Left ventricle myocardium inferior (tissue), 1 donor: Measurements from ENCODE around the gene CAMK2G. TPM values are rescaled to one million over a fixed set of nuclear protein-coding genes. Genes with fewer than 3 reads are reported as not detected.

Source experiments
- DNase-seq: peaks from one replicate; pipeline ENCODE4 v3.0.0-alpha.2; 2020
- H3K27ac ChIP-seq: fragments of 200-600 bp; replicated peaks from 2 replicates; pipeline ENCODE4 v1.8.0; 2021
- H3K27me3 ChIP-seq: fragments of 200-600 bp; 2 replicates; pipeline ENCODE4 v1.8.0; 2021; ENCODE audit warnings: low read depth
- H3K36me3 ChIP-seq: fragments of 200-600 bp; 2 replicates; pipeline ENCODE4 v1.8.0; 2021
- H3K4me1 ChIP-seq: fragments of 200-600 bp; 2 replicates; pipeline ENCODE4 v1.8.0; 2021
- H3K4me3 ChIP-seq: fragments of 200-600 bp; 2 replicates; pipeline ENCODE4 v1.8.0; 2021; ENCODE audit warnings: mild to moderate bottlenecking, moderate library complexity
- H3K9me3 ChIP-seq: fragments of 200-600 bp; replicated peaks from 2 replicates; pipeline ENCODE4 v1.8.0; 2021
- intact Hi-C: fragments of 100-400 bp; cut with micrococcal nuclease; formaldehyde crosslinking; loops from one replicate; pipeline ENCODE4 v1.11.0; 2022
- total RNA-seq: library from RNA; stranded (reverse); fragmentation: NEBNext Ultra II Directional; extraction: Animal tissue kit (Norgen Biotek cat#: 25700); gene quantifications from one replicate; pipeline ENCODE4 v1.2.1, GENCODE V29; 2021
- TF ChIP-seq, protein P1 (sequence below): fragments of 200-600 bp; IDR thresholded peaks from 2 replicates; pipeline ENCODE4 v1.8.0; 2021; ENCODE audit warnings: antibody characterized with exemption, mild to moderate bottlenecking, borderline replicate concordance
- donor health status: DM: no; HTN: yes; CAD: no; lungs with severe emphysema.

Gene CAMK2G
- total RNA-seq, 1 donor from 2014 or later = 12.5 TPM

DNA sequence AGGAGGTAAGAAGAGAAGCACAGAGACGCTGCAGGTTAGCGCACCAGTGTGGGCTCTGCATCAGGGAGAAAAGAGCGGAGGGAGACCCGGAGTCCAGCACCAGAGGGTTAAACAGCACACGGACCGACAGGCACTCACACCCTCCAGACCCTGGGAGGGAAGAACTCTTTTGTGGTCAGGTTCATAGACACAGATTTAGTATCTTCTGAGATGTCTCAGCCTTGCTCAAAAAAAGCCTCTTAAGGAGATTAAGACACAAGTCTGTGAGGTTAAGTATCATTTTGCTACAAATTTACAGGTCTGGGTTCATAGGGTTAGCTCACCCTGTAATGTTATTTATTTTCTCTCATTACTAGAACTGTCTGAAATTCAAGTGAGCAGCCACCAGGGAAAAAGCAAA lies 46.2 kb downstream of the CAMK2G start:
- intact Hi-C loops = no loop called here
- peaks cover 43% of the 10 kb centered on the region for H3K36me3 ChIP-seq
- H3K4me1 ChIP-seq = no peaks in the 10 kb centered on the region
- H3K27me3 ChIP-seq = no peaks in the 10 kb centered on the region
- DNase-seq = no peak
- no peak overlapping the region for H3K4me3 ChIP-seq
- H3K9me3 ChIP-seq = no peaks in the 10 kb centered on the region
- TF ChIP-seq, protein P1, sequence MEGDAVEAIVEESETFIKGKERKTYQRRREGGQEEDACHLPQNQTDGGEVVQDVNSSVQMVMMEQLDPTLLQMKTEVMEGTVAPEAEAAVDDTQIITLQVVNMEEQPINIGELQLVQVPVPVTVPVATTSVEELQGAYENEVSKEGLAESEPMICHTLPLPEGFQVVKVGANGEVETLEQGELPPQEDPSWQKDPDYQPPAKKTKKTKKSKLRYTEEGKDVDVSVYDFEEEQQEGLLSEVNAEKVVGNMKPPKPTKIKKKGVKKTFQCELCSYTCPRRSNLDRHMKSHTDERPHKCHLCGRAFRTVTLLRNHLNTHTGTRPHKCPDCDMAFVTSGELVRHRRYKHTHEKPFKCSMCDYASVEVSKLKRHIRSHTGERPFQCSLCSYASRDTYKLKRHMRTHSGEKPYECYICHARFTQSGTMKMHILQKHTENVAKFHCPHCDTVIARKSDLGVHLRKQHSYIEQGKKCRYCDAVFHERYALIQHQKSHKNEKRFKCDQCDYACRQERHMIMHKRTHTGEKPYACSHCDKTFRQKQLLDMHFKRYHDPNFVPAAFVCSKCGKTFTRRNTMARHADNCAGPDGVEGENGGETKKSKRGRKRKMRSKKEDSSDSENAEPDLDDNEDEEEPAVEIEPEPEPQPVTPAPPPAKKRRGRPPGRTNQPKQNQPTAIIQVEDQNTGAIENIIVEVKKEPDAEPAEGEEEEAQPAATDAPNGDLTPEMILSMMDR = no peak
- no peak overlapping the region for H3K27ac ChIP-seq

DNA sequence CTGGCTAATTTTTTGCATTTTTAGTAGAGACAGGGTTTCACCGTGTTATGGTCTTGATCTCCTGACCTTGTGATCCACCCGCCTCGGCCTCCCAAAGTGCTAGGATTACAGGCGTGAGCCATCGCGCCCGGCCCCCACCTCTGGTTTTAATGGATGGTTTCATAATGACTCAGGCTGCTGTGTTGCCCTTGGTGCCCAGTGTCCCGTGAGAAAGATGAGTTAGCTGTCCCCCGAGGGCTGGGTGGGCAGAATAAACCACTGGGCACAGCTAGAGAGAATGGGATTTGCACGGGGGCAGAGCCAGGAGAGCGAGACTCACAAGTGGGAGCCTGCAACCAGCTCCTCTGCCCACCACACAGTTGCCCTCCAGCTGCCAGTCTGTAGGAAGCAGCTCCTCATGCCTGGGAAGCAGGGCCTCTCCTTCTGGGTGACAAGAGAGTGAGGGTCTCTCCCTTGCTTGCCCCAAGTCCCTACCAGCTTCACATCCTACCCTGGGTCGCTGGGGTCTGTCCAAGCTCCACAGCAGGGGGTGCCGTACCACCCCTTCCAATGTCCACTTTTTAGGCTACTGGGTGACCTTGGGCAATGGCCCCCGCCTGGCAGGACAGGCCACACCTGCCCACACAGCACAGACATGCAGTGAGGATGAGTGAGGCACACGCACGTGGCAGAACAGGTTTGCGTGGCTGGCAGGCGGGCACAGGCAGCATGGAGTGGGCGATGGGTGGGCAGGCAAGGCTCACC lies 46.8 kb downstream of the CAMK2G start:
- peaks cover 43% of the 10 kb centered on the region for H3K36me3 ChIP-seq
- H3K4me3 ChIP-seq = no peak overlapping the region
- DNase-seq = no peak
- H3K27me3 ChIP-seq = no peaks in the 10 kb centered on the region
- intact Hi-C loops = no loop called here
- no peaks in the 10 kb centered on the region for H3K9me3 ChIP-seq
- no peaks in the 10 kb centered on the region for H3K4me1 ChIP-seq
- TF ChIP-seq, protein P1 = no peak
- no peak overlapping the region for H3K27ac ChIP-seq

DNA sequence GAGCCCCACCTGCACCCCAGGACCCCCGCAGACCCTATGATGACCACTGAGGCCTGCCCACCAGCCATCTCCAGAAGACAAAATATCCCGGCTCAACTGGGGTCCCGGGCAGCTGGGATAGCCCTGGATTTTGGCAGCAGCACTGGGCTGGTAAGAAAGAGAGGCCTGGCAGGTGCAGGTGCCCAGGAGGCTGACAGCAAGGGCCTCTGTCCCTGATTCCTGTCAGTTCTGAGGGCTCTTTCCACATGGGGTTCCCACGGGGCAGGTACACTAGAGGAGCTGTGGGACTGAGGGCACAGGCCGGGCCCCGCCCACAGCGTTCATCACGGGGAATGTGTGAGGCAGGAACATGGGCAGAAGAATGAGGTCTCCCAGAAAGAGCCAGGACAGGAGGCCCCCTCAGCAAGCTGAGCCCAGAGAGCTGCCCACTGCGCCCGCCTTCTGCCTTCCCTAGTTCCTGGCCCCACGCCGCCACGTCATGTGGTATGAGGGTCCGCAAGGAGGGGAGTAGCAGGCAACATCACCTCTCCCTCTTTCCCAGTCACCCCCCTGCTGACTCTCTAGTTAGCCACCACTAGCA lies 50.1 kb downstream of the CAMK2G start:
- no peak overlapping the region for H3K4me3 ChIP-seq
- no peaks in the 10 kb centered on the region for H3K27me3 ChIP-seq
- H3K27ac ChIP-seq = no peak overlapping the region
- TF ChIP-seq, protein P1 = no peak
- intact Hi-C loops = no loop called here
- H3K4me1 ChIP-seq = peaks cover 9% of the 10 kb centered on the region
- peaks cover 39% of the 10 kb centered on the region for H3K36me3 ChIP-seq
- no peaks in the 10 kb centered on the region for H3K9me3 ChIP-seq
- DNase-seq = no peak

DNA sequence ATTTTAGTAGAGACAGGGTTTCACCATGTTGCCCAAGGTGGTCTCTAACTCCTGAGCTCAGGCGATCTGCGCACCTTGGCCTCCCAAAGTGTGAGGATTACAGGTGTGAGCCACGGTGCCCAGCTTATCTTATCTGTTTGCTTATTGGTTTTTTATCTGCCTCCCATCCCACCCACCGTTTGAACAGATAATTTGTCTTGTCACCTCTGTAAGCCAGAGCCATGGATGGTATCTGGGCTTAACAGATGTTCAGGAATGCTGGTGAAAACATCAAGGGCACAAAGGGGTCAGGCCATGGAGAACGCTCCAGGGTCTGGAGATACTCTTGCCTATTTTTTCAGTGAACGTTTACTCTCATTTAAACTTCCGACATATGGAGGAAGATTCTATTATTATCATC lies 51.0 kb downstream of the CAMK2G start:
- H3K4me3 ChIP-seq = no peak overlapping the region
- intact Hi-C loops = no loop called here
- H3K27me3 ChIP-seq = no peaks in the 10 kb centered on the region
- TF ChIP-seq, protein P1 = no peak
- H3K36me3 ChIP-seq = peaks cover 39% of the 10 kb centered on the region
- H3K27ac ChIP-seq = no peak overlapping the region
- DNase-seq = no peak
- peaks cover 11% of the 10 kb centered on the region for H3K4me1 ChIP-seq
- no peaks in the 10 kb centered on the region for H3K9me3 ChIP-seq

DNA sequence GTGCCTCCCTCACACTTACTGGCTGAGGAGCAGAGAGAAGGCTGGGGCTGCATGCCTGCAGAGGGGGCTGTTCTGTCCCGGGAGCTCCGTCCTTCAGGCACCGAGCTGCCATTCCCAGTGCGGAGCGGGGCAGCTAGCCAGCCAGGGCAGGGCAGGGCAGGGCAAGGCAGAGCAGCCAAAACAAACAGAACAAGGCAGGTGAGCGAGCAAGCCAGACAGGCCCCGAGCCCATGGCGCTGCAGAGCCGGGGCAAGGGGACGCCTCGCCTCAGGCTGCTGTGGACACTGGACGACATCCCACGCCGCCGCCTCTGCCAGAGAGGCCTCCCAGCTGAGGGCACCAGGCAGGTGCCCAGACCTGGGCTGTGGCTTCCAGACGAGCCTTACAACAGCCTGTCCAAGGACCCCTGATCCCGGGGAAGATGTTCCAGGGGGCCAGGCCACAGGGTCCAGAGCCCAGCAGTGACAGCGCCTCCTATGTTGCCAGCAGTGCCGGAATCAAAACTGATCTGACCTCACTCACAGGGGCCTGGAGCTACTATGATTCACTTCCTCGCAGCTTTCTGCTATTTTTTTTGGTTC lies 54.8 kb downstream of the CAMK2G start:
- intact Hi-C loops = no loop called here
- Histone ChIP-seq H3K27me3 (no peaks in the 10 kb centered on the region), H3K9me3 (no peaks in the 10 kb centered on the region), H3K4me1 (peaks cover 21% of the 10 kb centered on the region), H3K4me3 (no peak overlapping the region), H3K27ac (peak overlapping the region; percentile 42), H3K36me3 (peaks cover 33% of the 10 kb centered on the region)
- DNase-seq = peak; percentile 53
- TF ChIP-seq, protein P1 = no peak
